Psoas muscle (tissue), 8 donors: ENCODE data around the gene LTC4S. TPM values are rescaled to one million over a fixed set of nuclear protein-coding genes. Genes with fewer than 3 reads are reported as not detected.

Source experiments
- ATAC-seq, 4 donors: fragments of 200-7000 bp; cut with Tn5 transposase; one replicate each; pipeline ENCODE4 v1.9.1; 2020; ENCODE audit warnings: moderate library complexity in 3 of 4, mild to moderate bottlenecking in 2 of 4
- DNase-seq, 2 donors: peaks; one replicate each; pipeline ENCODE4 v3.0.0-alpha.2; 2020
- H3K27ac ChIP-seq: fragments of 200-600 bp; one replicate; pipeline ENCODE4 v1.8.0; 2022
- H3K27me3 ChIP-seq, 3 donors: fragments of 200-600 bp in 1 of 3; one replicate each; pipeline versions ENCODE4 v1.6.1 to v1.8.0; 2013 to 2022; ENCODE audit warnings: low read length in 2 of 3, mild to moderate bottlenecking in 2 of 3, moderate library complexity in 1 of 3; ENCODE audit not compliant: insufficient read depth in 3 of 3
- H3K36me3 ChIP-seq, 2 donors: fragments of 200-600 bp in 1 of 2; one replicate each; pipeline versions ENCODE4 v1.6.1 to v1.8.0; 2013 to 2022; ENCODE audit warnings: low read depth in 1 of 2, mild to moderate bottlenecking in 1 of 2, moderate library complexity in 1 of 2; ENCODE audit not compliant: insufficient read depth in 1 of 2
- H3K4me1 ChIP-seq: fragments of 200-600 bp; one replicate; pipeline ENCODE4 v1.8.0; 2022
- H3K4me3 ChIP-seq: fragments of 200-600 bp; one replicate; pipeline ENCODE4 v1.8.0; 2022; ENCODE audit warnings: mild to moderate bottlenecking
- H3K9me3 ChIP-seq: fragments of 200-600 bp; one replicate; pipeline ENCODE4 v1.8.0; 2022
- WGBS, 3 donors: extraction: QIAGEN DNeasy Blood & Tissue Kit; methylation state at CpG; one replicate each; pipeline versions ENCODE4 v1.1.6 to v1.1.7; 2013; 5-methylcytosine and 5-hydroxymethylcytosine counted together
- intact Hi-C, 2 donors: fragments of 100-400 bp; cut with DNase I; formaldehyde crosslinking; loops; one replicate each; pipeline versions ENCODE4 v1.11.0 to v1.14.2; 2022
- polyA plus RNA-seq, 3 donors: library from polyadenylated mRNA; stranded (reverse); fragments of 200-250 nt; gene quantifications; one replicate each; pipeline ENCODE4 v1.2.3, GENCODE V29; 2013
- total RNA-seq, 4 donors: library from RNA; stranded (reverse); fragmentation: NEBNext Ultra II Directional in 2 of 4; extraction: Animal tissue kit (Norgen Biotek cat#: 25700) in 2 of 4; gene quantifications; one replicate each; pipeline versions ENCODE4 v1.2.1 to v1.2.4, GENCODE V29; 2021 to 2023
- TF ChIP-seq, protein P1 (sequence below): fragments of 200-600 bp; IDR thresholded peaks from one replicate; pipeline ENCODE4 v1.8.0; 2022; ENCODE audit warnings: antibody characterized with exemption
- donor health status: healthy with polysubstance abuse.
- donor health status: DM: no; HTN: no; CAD: no; lungs with moderate emphysema.
- donor health status: Bipolar disorder and iron deficiency.
- donor health status: healthy.
- donor health status: DM: yes; HTN: yes; CAD: no.
- donor health status: DM: no; HTN: no; CAD: no.
- donor health status: DM: no; HTN: no; CAD: no.
- donor health status: DM: yes; HTN: yes; CAD: no.

LTC4S gene
- total and polyA plus RNA-seq, 7 donors, result 1.5 to 6.7 (median 2.2) TPM

GRCh38 chr5:179815491-179816249 is 21.9 kb downstream of the LTC4S start:
- peaks cover 24% of the 10 kb centered on the region for H3K4me1 ChIP-seq
- H3K4me3 ChIP-seq, result no peak overlapping the region
- no peak for ATAC-seq
- H3K9me3 ChIP-seq, result no peaks in the 10 kb centered on the region
- TF ChIP-seq, protein P1, sequence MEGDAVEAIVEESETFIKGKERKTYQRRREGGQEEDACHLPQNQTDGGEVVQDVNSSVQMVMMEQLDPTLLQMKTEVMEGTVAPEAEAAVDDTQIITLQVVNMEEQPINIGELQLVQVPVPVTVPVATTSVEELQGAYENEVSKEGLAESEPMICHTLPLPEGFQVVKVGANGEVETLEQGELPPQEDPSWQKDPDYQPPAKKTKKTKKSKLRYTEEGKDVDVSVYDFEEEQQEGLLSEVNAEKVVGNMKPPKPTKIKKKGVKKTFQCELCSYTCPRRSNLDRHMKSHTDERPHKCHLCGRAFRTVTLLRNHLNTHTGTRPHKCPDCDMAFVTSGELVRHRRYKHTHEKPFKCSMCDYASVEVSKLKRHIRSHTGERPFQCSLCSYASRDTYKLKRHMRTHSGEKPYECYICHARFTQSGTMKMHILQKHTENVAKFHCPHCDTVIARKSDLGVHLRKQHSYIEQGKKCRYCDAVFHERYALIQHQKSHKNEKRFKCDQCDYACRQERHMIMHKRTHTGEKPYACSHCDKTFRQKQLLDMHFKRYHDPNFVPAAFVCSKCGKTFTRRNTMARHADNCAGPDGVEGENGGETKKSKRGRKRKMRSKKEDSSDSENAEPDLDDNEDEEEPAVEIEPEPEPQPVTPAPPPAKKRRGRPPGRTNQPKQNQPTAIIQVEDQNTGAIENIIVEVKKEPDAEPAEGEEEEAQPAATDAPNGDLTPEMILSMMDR, result no peak
- WGBS, 3 donors, result 93 to 97% (median 96%) methylated on average over 21 of the region's 21 CpGs
- peaks cover 0 to 4% of the 10 kb centered on the region in 2 donors for H3K36me3 ChIP-seq
- DNase-seq, result peak in 1 of 2 donors; percentile 11
- H3K27me3 ChIP-seq, result no peaks in the 10 kb centered on the region
- no peak overlapping the region for H3K27ac ChIP-seq
- intact Hi-C loops, result no loop called here

- Histone ChIP-seq H3K27me3 (no peaks in the 10 kb centered on the region), H3K4me1 (peaks cover 24% of the 10 kb centered on the region), H3K9me3 (no peaks in the 10 kb centered on the region), H3K4me3 (peak overlapping the region; percentile 99), H3K27ac (peak overlapping the region; percentile 100), H3K36me3 (peaks cover 0 to 4% of the 10 kb centered on the region in 2 donors)
- DNase-seq, result peak; percentile 13 to 54
- WGBS, 3 donors, result 57 to 60% (median 60%) methylated on average over 22 to 23 of the region's 23 CpGs
- no peak for ATAC-seq
- intact Hi-C loops, result no loop called here
- TF ChIP-seq, protein P1, result no peak
Measured at GRCh38 chr5:179816401-179816795, 22.6 kb downstream of the LTC4S start.

GRCh38 chr5:179816796-179817469 is 23.1 kb downstream of the LTC4S start:
- ATAC-seq (no peak), DNase-seq (peak in 1 of 2 donors; percentile 70)
- Histone ChIP-seq H3K27ac (peak overlapping the region; percentile 100), H3K4me3 (peak overlapping the region; percentile 99), H3K9me3 (no peaks in the 10 kb centered on the region), H3K4me1 (peaks cover 24% of the 10 kb centered on the region), H3K27me3 (no peaks in the 10 kb centered on the region), H3K36me3 (peaks cover 0 to 7% of the 10 kb centered on the region in 2 donors)
- intact Hi-C loops, result no loop called here
- 2 to 4% (median 2%) methylated on average over 34 to 72 of the region's 72 CpGs for WGBS, 3 donors
- TF ChIP-seq, protein P1, result peak; percentile 6

DNA sequence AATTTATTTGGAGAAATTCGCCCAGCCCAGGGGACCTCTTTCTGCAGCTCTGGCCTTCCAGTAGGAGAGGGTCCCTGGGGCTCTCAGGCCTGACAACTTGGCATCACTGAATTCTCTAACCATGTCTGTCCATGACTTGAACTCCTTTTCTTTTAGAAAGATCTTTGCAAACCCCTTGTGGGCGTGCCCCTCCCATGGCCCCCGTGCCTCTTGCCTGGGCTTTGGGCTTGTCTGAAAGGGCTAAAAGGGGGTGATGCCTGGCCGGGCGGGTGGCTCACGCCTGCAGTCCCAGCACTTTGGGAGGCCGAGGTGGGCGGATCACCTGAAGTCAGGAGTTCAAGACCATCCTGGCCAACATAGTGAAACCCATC is 23.7 kb downstream of the LTC4S start:
- TF ChIP-seq, protein P1, result no peak
- Histone ChIP-seq H3K9me3 (no peaks in the 10 kb centered on the region), H3K27ac (peak overlapping the region; percentile 100), H3K4me3 (peak overlapping the region; percentile 99), H3K36me3 (peaks cover 0 to 12% of the 10 kb centered on the region in 2 donors), H3K4me1 (peaks cover 29% of the 10 kb centered on the region), H3K27me3 (no peaks in the 10 kb centered on the region)
- 88 to 91% (median 88%) methylated on average over 8 of the region's 8 CpGs for WGBS, 3 donors
- intact Hi-C loops, result no loop called here
- ATAC-seq (no peak), DNase-seq (peak in 1 of 2 donors; percentile 50)
